Activated gamma-delta T cell (primary cell): ENCODE data around the gene EPB41L4A.

Source experiments
- DNase-seq: peaks from one replicate; lab custom pipeline; 2025; lab: John Stamatoyannopoulos, UW

Gene EPB41L4A

DNA sequence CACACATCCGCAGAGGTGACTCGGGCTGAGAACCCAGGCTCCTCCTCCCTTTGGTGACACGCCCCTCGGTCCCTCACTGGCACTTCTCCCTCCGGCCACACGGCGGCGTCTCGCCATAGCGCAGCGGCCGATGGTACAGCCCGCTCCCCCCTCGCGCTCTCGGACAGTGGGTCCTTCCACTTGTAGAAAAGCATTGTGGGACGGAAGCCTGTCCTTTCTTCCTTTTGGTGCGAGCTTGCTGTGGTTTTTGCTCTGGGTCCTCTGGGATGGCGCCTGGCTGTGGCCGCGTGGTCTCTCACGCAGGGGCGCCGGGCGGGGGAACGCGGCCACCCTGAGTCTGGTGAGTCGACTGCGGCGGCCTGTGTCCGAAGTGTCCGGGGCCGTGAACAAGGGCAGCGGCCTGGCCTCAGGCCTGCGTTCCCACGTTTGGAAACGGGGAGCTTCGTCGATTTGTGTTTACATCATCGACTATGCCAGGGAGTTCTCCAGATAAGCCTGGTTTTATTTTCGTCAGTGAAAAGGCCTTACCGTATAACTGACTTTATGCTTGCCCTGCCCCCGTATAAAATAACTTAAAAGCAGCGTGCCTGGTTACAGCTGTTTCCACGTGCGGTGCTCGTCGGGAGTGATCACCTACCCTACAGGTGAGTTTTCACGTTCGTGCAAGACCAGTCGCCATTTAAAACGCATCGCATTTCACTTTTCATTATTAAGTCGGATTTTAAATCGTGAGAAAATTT lies 258.3 kb downstream of the EPB41L4A start:
- peak; percentile 73 for DNase-seq

DNA sequence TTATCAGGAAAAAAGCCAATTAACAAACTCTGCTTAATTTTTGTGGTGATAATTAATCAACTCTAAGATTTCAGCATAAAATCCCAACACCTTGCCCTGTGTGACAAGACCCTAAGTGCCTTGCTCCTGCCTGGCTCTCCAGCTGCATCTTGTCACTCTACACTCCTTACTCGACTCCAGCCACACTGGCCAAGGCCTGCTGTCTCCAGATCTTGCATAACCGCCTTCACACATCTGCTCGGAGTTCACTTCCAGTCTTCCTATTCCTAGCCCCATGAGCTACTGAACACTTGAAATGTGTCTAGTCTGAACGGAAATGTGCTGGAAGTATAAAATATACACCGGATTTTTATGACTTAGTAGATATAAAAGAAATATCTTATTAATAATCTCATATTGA lies 259.6 kb downstream of the EPB41L4A start:
- no peak for DNase-seq

DNA sequence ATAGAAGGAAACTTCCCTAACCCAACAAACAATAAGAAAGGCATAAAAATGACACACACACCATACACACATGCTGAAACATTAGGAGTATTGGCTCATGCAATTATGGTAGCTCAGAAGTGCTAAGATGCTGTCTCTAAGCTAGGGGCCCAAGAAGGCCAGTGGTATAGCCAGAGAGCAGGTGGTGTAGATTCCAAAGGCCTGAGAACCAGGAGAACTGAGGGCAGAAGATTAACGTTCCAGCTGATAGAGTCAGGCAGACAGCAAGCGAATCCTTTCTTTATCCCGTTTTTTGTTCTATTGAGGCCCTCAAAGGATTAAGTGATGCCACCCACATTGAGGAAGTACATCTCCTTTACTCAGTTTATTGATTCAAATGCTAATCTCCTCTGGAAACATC lies 262.9 kb downstream of the EPB41L4A start:
- DNase-seq, result no peak

DNA sequence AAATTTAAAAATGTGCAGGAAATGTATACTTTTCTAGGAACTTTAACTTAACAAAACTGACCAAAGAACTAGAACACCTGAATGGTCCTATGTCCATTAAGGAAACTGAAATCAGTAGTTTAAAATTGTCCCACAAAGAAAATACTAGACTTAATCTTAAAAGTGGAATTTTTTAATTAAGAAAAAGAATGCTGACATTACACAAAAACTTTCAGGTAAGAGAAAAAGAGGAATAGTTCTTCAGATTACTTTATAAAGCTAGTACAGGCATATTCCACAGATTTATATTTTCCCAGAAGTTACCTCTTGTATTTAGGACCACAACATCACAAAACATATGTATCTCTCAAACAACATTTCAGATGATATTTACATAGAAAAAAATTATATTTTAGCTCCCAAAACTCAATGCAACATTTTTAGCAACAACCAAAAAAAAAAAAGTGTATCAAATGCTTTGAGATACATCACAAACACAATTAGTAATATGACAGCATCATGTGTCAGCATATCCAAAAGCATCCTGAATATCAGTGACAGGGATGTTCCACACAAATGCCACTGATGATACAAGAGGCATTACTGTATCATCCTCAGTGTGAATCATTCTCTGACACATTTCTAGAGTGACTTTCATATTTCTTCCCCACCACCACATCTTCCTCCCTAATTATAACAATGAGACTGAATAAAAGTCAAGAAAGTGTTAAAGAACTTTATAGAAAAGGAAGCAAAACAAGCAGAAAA lies 264.0 kb downstream of the EPB41L4A start:
- no peak for DNase-seq

DNA sequence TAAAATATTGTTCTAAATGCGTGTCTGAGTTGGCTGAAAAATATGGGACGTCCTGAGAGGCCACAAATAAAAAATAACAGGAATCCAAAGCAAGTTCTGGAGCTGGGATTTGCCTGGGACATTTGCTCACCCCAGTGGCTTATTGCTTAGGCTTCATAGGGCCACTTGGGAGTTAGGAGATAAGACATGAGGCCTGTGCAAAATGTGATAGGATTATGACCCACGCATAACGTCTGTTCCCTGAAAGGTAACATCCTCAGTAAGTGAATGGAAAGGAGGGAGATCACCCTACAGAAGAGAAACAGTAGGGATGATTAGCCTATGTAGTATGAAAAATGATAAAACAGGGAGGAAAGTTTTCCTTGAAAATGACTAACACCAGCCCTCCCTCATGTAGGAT lies 269.4 kb downstream of the EPB41L4A start:
- DNase-seq, result no peak

DNA sequence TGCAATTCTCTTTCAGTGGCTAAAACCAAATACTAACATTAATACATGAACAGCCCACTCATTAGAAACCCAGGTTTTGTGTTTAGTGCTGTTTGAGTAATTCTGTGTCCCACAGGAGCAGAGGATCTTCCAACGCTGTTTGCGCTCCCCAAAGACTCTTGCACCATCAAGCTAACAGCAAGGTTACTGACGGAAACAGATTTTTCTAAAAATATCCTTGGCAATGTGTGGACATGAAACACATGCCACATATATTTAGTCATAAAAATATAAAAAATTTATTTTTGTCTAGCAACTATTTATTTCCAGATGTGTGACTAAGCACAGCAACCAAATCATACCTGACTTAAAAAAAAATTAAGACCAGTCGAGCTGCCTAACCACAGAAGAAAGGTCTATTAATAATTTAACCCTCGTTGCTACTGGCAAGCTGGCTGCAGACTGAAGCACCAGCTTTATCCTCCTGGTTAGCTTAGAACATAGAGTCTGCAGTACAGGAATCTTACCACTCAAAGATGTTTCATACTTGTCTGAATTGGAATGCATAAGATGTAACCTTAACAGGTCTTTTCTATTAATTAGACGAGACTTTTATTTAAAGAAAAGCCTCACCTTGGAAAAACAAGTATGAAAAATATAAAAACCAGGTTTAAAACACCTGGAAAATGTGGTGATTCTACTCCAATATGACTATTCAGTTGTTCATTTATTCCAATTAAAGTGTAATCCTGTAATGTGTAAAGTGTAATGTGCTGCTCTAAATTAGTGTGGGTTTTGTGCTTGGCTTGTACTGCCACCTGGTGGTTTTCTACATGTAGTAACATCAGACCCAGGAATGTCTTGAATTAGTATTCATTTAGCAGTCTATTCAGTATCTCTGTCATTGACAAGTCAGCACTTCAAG lies 272.5 kb downstream of the EPB41L4A start:
- DNase-seq, result no peak

DNA sequence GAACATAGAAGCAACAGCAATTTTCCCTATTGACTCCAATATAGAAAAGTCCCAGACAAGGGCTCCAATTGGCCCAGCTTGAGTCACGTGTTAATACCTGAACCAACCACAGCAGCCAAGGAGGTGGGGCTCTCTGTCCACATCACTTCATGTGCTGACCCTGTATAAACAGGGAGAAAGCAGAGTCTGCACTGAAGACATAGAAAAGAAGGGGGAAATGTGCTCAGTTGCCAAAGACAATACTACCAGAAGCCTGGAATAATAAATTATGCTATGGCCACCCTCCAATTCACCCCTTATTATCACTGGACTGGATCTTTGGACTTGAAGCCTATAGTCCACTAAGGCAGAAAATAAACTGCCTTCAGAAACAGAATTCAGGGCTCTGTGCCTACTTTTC lies 275.4 kb downstream of the EPB41L4A start:
- DNase-seq, result no peak

DNA sequence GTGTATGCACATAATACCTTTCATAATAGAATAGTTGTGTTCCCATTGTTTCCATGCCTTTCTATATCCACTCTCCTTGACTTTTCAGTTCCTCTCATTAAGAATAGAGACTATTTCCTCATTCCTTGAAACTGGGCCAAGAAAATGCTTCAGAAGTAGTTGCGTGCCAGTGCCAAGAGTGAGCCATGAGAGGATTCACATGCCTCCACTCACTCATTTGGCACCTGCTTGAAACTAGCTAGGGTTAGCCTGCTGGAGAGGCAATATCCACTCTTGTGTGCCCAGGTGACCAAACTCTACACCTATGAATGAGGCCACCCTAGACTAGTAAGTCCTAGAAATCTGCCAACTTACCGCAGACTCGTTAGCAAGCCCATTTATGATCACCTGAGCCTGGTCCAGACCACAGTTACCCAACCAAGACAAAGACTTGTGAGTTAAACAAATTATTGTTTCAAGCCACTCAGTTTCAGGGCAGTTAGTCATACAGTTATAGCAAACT lies 276.3 kb downstream of the EPB41L4A start:
- no peak for DNase-seq

DNA sequence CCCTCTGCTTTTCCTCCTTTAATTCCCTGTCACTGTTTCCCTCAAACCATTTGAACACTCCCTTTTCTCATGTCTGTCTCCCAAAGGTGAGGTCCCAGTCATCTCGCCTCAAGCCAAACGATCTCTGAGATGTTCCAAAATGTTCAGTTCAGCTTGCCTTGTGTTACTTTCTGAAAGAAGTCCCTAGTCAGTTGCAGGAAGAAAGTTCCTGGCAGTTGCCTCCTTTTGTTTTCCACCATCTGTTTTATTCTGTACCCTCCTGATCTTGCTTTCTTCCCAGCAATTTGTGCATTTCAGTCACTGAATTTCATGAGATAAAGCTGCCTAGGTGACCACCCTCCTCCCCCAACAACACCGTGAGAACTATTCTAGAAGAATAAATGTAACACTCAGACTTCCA lies 277.5 kb downstream of the EPB41L4A start:
- no peak for DNase-seq

DNA sequence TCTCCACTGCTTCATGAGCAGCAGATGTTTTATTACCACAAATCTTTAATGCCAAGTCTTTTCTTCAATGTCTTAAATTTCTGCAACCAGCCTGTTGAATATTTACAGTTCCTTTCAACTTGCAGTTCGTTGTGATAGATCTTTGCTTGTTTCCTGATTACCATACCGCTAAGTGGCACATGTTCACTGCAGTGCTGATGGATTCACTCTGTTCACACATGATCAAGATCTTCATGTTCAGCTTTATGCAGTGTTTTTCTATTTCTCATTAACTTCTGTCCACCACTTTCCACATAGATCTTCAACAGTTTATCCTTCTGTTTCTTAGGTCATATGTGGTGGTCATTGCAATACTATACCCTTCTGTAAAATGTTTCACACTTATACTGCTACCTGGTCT lies 280.6 kb downstream of the EPB41L4A start:
- DNase-seq, result no peak

DNA sequence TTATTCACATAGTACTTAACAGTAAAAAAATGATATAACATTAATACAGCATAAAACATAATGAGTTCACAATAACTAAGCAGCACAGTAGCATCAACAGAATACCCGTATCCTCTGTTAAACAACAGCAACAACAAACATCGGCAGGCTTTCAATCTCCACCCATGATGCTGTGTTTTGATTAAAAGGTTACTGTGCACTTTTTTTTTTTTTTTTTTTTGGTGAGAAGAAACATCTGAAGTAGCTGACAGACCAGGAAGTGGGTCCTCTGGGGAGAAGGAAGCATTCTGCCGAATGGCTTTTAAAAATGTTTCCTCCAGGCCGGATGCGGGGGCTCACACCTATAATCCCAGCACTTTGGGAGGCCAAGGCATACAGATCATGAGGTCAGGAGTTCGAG lies 282.3 kb downstream of the EPB41L4A start:
- no peak for DNase-seq

DNA sequence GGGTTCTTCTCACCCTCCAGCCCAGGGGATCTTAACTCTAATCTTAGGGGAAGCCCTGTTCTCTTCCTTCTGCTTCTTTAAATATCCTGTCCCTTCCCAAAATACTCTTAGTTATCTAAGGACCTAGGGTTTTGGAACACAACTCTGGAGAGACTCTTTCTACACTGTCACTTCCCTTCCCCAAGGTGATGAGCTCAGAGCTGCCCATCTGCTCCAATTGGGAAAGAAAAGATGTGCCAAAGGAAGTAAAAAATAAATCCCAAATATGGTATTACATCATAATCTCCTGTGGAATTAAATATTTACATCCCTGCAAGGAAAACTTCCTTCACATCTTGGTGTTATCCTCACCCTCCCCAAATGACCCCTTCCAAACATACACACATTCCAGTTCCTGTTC lies 291.2 kb downstream of the EPB41L4A start:
- DNase-seq, result no peak

DNA sequence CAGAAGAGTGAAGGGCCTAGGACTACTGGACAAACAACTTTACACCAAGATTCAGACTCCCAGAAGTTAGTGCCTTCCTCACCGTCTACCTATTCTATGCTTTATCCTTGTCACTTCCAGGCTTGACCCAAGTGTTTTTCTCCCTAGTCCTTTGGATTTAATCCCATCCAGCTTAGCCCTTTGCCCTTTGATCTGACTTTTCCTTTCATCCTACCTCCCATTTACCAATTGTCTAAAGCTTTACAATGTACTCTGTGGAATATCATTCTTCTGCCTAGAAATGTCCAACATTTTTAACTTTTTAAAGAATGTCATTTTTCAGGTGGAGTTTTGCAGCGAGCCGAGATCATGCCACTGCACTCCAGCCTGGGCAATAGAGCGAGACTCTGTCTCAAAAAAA lies 292.1 kb downstream of the EPB41L4A start:
- no peak for DNase-seq

DNA sequence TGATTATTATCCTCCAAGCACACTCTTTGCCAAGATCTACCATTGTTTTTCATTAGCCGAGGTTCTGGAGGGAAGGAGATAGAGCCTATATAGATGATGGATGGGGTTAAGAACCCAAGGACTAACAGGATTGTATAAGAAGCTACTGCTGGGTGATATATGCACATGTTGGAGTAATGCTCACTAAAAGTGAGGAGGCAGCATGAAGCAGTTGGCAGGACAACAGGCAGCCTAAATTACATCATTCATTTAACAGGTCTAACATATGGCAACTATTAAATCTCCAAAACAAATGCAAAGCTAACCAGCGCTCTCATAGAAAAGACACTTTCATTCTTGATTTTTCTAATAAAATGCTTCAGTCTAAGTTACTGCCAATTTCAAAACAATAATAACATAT lies 293.2 kb downstream of the EPB41L4A start:
- no peak for DNase-seq

DNA sequence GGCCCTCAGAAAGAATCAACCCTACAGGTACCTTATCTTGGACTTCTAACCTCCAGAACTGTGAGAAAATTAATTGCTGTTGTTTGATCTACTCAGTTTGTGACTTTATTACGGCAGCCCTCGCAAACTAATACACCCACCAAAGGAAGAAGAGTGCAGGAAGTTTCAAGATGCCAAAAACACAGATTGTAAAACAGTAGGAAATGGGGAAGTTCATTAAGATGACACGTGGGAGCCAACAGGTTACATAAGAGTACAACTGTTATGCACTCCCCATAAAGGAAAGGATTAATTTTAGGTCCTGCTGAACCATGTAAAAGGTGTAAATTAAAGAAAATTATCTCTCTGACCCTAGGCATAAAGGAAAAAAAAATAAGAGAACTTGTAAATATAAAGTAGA lies 294.3 kb downstream of the EPB41L4A start:
- no peak for DNase-seq

DNA sequence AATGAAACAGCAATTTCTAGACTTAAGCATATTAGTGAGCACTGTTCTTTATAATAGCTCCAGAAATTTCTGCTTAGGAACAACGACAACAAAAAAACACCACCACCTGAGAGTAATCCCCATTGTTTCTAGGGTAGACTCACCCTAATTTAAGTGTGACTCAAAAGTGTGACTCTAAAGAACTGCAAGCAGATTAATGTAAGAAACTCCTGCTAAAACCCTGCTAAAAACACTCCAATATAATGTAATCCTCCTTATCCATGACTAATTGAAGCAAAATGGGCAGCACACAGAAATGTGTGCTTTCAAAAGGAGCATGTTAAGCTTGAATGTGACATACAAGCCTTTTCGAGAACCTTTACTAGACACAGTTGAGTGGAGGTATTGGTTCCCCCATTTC lies 296.0 kb downstream of the EPB41L4A start:
- no peak for DNase-seq

DNA sequence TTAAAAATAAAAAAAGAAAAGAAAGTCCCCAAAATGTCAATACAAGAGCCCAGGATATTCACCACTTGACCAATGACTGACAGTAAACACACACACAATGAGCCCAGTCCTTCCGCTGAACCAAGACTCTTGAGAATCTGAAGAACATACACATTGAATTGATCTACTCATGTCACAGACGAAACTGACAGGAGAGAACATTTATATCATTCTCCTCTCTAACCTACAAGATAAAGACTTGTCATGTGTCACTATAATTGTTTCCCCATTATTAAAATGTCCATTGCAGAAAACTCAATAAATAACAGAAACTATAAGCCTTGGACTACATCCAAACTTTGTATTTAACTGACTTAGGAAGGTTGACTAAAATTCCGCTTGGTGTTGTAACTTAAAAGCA lies 296.7 kb downstream of the EPB41L4A start:
- no peak for DNase-seq

DNA sequence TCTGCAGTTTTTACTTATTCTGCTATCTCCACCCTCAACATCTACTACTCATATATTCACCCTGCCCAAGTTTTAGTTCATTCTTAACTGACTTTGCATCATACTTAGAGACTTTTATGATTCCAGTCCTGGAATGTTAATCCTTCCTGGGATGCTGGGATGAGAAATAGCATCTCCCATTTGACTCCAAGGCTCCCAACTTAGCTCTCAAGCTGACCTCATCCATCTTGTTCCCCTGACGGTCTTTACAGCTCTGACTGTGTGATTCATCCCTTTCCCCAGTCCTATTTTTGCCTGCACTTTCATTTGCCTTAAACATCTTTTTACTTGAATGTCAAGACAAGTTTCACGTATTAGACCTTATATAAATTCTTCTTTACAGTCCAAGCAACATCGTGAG lies 297.8 kb downstream of the EPB41L4A start:
- DNase-seq, result no peak

DNA sequence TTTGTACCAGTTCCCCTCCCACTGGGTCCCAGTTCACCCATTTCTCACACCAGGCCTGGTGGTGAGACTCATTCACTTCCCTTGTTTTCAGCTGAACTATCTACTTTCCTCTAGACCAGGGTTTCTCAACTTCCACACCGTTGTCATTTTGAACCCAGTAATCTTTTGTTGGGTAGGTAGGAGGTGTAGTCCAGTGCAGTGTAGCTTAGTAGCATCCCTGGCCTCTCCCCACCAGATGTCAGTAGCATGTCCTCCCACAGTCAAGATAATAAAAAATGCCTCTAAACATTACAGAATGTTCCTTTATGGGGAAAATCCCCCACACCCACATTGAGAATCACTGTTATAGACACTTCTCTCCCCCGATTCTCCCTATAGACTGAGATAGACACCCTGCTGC lies 299.1 kb downstream of the EPB41L4A start:
- no peak for DNase-seq

DNA sequence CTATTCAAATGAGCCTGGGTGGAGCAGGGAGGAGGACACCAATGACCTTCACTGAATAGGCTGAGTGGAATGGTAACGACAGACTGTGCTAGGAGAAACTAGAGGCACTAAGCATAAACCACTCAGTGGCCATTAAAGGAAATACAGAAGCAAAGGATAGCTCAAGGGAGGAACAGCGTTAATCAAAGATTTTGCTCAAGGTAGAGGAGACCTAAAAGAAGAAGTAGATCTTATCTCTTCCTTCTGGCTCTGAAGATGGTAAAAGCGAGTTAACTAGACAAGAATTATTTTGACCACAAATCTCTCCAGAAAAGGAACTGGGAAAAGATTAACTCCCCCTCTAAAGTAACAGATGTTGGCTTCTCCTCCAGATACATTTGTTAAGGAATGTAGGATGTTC lies 299.6 kb downstream of the EPB41L4A start:
- no peak for DNase-seq

DNA sequence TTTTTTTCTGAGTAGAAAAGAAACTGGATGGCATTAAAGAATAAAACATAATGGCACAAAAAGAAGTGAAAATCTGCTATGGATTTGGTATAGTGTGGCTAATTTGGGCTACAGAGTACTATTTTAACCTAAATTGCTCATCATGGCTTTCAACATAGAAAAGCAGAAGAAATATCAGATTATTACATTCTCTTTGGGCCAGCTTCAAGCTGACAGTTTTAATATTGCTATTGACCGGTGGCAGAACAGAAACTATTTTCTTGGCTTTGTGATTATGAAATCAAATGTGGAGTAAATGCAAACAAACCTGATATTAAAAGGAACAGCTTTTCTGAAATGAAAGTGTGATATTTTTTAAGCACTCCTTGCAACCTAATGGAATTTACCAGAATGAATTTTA lies 301.5 kb downstream of the EPB41L4A start:
- no peak for DNase-seq

DNA sequence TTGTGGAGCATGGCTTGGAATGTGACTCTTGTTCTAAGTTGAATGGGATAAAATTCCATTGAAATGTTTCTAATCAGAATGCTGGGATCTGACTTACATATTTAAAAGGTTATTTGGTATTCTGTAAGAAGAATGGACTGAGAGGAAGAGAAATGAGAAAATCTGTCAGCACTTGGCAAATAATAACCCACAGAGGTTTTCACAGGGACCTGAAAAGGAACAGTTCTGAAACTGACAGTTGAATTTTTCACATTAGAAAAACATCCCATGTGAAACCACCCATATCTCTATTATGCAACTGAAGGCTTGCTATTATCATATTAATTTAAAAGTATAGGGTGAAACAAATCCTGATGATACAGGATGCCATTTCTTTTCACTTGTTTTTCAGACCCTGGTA lies 302.7 kb downstream of the EPB41L4A start:
- DNase-seq, result no peak

DNA sequence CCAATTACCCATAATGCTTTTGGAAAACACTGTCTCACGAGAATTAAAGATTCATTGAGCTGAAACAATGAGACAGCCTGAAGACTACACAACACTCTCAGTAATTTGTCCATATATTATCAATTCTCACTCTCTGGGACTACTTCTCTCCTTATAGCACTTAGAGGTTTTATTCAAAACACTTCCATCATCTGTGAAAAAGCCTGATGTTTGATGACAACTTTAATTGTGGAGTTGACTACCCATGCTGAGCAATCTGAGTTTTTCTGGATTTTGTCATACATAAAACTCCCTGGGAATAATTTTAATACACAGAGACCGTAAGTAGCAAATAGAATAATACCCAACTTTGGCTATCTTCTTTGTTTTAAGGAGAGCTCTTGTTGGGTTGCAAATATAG lies 305.5 kb downstream of the EPB41L4A start:
- no peak for DNase-seq
